GM10266 (cell line): ENCODE data around the gene NR2E1.

Experiments used
- DNase-seq: peaks from one replicate; pipeline ENCODE4 v3.0.0; 2012; ENCODE audit errors: extremely low spot score
- TF ChIP-seq, protein P1 (sequence below): IDR thresholded peaks from 2 replicates; pipeline ENCODE4 v1.5.1; 2012; ENCODE audit warnings: mild to moderate bottlenecking, low read depth; ENCODE audit not compliant: control insufficient read depth, insufficient read depth; ENCODE audit errors: missing control alignments

Gene NR2E1

DNA sequence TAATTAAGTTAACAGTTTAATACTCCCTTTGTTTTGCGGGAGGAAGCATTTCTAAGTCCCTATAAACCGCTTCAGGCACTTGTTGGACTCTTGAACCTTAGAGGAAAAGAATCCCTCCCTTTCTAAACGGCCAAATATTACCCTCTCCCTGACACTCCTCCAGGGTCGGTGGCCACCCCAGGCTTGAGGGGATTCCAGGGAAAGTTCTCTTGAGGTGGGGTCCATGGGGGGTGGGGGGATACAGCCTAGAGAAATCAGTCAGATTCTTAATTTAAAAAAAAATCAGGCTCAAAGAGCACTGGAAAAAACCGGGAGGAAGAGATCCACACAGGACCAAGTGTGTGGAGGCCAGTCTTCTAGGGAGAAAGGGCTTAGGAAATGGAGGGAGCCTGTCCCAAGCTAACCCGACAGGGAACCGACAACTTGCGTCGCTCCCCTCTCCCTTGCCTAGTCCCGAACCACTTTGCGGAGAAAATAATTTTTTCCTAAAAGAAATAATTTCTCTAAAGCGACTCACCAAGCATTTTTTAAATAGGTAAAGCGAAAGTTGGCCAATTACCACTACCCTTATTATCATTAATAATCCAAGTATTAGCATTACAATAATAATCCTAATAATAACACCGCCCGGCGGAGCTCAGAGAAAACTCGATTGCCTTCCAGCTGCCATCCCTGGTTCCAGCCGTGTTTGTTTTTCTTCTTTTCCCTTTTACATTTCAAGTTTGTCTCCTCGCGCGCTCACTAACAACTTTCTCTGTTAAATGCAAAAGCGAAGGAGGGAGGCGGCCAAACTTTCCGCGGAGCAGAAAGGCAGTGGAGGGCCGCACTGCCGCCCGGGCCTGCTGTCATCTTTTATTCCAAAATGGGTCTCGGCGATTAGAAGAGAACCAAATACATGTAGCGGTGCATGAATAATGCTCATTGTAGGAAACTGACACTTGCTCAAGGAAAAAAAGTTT lies 4.8 kb downstream of the NR2E1 start:
- DNase-seq, result no peak
- TF ChIP-seq, protein P1, sequence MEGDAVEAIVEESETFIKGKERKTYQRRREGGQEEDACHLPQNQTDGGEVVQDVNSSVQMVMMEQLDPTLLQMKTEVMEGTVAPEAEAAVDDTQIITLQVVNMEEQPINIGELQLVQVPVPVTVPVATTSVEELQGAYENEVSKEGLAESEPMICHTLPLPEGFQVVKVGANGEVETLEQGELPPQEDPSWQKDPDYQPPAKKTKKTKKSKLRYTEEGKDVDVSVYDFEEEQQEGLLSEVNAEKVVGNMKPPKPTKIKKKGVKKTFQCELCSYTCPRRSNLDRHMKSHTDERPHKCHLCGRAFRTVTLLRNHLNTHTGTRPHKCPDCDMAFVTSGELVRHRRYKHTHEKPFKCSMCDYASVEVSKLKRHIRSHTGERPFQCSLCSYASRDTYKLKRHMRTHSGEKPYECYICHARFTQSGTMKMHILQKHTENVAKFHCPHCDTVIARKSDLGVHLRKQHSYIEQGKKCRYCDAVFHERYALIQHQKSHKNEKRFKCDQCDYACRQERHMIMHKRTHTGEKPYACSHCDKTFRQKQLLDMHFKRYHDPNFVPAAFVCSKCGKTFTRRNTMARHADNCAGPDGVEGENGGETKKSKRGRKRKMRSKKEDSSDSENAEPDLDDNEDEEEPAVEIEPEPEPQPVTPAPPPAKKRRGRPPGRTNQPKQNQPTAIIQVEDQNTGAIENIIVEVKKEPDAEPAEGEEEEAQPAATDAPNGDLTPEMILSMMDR, result no peak

GRCh38 chr6:108171291-108171917 lies 5.6 kb downstream of the NR2E1 start:
- DNase-seq, result no peak
- TF ChIP-seq, protein P1, result no peak

DNA sequence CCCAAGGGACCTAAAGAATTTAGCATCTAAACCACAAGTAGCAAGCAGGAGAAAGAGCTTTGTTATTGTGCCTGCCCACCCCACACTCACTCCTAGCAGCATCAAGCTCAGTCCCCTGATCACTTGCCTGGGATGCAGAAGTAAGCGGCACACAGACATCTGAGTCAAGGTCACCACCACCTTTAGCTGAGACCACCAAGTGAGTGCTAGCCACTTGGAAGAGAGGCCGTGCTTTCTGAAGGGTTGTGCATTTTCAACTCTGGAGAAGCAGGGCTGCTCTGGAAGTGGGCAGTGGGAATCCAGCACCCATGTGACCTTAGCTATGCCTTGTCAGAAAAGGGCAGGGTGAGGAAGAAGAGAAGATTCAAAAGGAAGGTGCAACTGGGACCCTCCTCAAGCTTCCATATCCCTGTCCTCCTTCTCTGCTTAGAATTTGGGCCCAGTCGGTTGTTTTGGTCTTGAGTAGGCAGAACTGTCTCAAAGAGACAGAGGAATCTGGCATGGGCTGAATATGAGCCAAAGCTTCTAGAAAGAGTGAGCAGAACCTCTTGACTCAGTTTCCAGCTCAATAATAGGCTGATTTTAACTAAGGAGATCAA lies 6.2 kb downstream of the NR2E1 start:
- no peak for DNase-seq
- TF ChIP-seq, protein P1, result no peak

DNA sequence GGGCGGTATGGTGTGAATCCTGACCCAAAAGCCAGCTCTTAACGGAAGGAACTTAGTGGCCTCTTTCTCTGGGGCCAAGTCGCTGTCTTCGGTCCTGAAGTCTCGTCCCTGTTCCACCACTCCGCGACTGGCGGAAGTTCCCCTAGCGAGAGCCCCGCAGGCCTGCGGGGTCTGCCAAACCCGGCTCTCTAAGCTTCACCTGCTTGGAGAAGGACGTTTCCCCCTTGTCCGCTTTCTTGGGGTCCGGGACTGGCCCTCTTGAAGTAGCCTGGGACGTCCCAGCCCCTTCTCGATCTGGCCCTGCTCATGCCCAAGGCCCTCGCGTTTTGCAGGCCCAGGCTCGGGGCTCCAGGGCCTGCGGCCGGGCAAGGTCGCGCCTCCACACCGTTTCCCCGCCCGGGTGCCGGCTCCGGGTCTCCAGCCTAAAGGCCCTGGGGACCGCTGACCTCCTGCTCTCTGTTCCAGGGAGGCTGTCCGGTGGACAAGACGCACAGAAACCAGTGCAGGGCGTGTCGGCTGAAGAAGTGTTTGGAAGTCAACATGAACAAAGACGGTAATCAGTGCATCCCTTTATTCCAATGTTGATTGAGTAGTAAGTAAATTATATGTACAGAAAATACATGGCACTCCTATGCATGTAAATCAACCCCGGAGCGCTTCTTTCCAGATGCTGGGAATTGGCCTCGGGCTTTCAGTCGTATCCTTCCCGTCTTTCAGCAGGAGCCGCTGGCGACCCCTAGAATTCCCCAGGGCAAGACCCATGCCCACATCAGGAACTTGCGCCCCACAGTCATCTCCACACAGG lies 8.8 kb downstream of the NR2E1 start:
- TF ChIP-seq, protein P1, result no peak
- no peak for DNase-seq

DNA sequence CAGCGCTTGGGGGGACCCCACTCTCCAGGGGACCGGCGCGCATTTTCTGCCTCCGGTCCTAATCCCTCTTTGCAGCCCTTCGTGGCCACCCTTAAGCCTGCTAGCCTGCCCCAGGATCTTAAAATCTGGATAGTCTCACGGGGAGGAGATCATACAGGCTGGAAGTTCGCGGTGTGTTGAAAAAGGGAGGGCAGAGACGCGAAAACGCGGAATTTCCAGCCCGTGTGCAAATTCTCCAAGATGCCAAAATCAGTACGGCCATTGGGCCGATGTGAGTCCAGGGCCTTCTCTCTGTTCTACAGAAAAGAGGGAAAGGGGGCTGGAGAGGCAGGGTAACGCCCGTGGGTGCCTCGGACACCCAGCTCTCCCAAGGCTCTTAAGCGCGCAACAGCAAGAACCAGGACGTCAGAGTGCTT lies 9.4 kb downstream of the NR2E1 start:
- TF ChIP-seq, protein P1, result no peak
- DNase-seq, result no peak

DNA sequence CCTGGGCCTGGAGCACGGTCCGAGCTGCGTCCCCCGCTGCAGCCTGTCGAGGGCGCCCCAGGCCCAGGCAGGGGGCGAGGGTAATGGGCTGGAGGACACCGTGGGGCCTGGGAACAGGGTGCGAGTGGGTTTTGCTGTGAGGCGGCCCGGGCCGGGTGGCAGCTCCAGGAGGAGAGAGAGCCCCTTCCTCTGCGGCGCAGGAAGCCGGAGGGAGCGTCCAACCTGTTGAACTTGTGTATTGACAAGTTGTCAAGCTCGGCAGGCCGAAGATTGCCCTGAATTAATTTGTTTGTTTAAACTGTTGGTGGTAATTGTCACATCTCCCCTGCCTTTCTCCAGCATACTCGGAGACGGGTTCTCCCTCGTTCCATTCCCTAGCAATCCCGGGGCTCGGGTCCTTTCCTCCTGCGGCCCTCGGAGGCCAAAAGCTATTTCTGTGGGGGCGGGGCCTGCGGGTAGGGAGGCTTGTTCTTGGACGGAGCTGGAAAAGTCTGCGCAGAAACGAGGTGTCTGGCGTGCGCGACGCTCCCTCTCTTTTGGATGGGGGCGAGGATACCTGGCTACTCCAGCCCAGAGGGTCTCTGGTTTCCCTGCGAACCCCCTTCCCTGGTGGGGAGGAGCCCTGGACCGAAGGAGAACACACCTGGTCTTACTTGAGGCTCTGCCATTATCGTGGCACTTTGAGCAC lies 9.9 kb downstream of the NR2E1 start:
- TF ChIP-seq, protein P1, result peak; percentile 40
- no peak for DNase-seq
